Superior temporal gyrus (tissue), 1 donor: Measurements from ENCODE around the gene PRDX4.
"Not testable (repeated sequence)": the region's sequence is repeated elsewhere in the genome, so short reads cannot be mapped to it uniquely, and the experiment has no call there.

Source experiments
- DNase-seq: peaks from one replicate; pipeline ENCODE4 v3.0.0-alpha.2; 2016; ENCODE audit errors: extremely low spot score

Gene PRDX4

GRCh38 chrX:23673108-23673507, 5.8 kb downstream of the PRDX4 start:
- DNase-seq, result no peak

GRCh38 chrX:23676486-23676885, 9.2 kb downstream of the PRDX4 start:
- not testable (repeated sequence) for DNase-seq

GRCh38 chrX:23692166-23692565, 24.9 kb downstream of the PRDX4 start:
- no peak for DNase-seq

GRCh38 chrX:23694606-23695005, 27.3 kb downstream of the PRDX4 start:
- DNase-seq, result peak; percentile 52

- DNase-seq, result no peak
These were observed 32.4 kb downstream of the PRDX4 start for GRCh38 chrX:23699636-23700194.

GRCh38 chrX:23704673-23705206, 37.4 kb downstream of the PRDX4 start:
- no peak for DNase-seq

GRCh38 chrX:23705235-23705634, 37.9 kb downstream of the PRDX4 start:
- no peak for DNase-seq

GRCh38 chrX:23720117-23720677, 52.9 kb downstream of the PRDX4 start:
- no peak for DNase-seq

- DNase-seq, result no peak
These were observed 58.9 kb downstream of the PRDX4 start for GRCh38 chrX:23726191-23726590.

- no peak for DNase-seq
These were observed 59.9 kb downstream of the PRDX4 start for GRCh38 chrX:23727206-23727605.

GRCh38 chrX:23729214-23729613, 61.9 kb downstream of the PRDX4 start:
- no peak for DNase-seq

- no peak for DNase-seq
These were observed 64.7 kb downstream of the PRDX4 start for GRCh38 chrX:23731951-23732350.

- DNase-seq, result no peak
These were observed 65.4 kb downstream of the PRDX4 start for GRCh38 chrX:23732704-23733103.
